Upper lobe of left lung (tissue), 6 donors: ENCODE measurements around the gene ENOX1. TPM values are rescaled to one million over a fixed set of nuclear protein-coding genes. Genes with fewer than 3 reads are reported as not detected.
A peak's percentile ranks its signal among the peaks of the same experiment; 100 is the strongest.

ENCODE experiments used
- ATAC-seq, 2 donors: fragments of 200-7000 bp; cut with Tn5 transposase; one replicate each; pipeline ENCODE4 v1.9.1; 2022; ENCODE audit warnings: mild to moderate bottlenecking in 2 of 2, moderate library complexity in 2 of 2; ENCODE audit not compliant: low FRiP score in 2 of 2
- DNase-seq, 2 donors: peaks; one replicate each; pipeline ENCODE4 v3.0.0-alpha.2; 2019 to 2020
- H3K27ac ChIP-seq, 4 donors: fragments of 200-600 bp; sonication (generic); one replicate each; pipeline ENCODE4 v1.5.1; 2016 to 2019
- H3K27me3 ChIP-seq, 4 donors: fragments of 200-600 bp; sonication (generic); one replicate each; pipeline ENCODE4 v1.5.1; 2017 to 2019
- H3K36me3 ChIP-seq, 4 donors: fragments of 200-600 bp; sonication (generic); one replicate each; pipeline ENCODE4 v1.5.1; 2016 to 2019
- H3K4me1 ChIP-seq, 4 donors: fragments of 200-600 bp; sonication (generic); one replicate each; pipeline ENCODE4 v1.5.1; 2018 to 2019
- H3K4me3 ChIP-seq, 4 donors: fragments of 200-600 bp; sonication (generic); one replicate each; pipeline ENCODE4 v1.5.1; 2017 to 2019; ENCODE audit warnings: mild to moderate bottlenecking in 2 of 4, moderate library complexity in 1 of 4
- H3K9me3 ChIP-seq, 4 donors: fragments of 200-600 bp; sonication (generic); one replicate each; pipeline ENCODE4 v1.5.1; 2018 to 2019
- EP300 ChIP-seq, 4 donors: sonication (generic); formaldehyde crosslinking; IDR thresholded peaks; one replicate each; pipeline ENCODE4 v1.5.1; 2017; ENCODE audit warnings: antibody characterized with exemption in 4 of 4, control low read depth in 2 of 4
- POLR2A ChIP-seq, 4 donors: fragments of 450-650 bp; IDR thresholded peaks; one replicate each; pipeline ENCODE4 v1.5.1; 2016 to 2017; ENCODE audit warnings: antibody characterized with exemption in 4 of 4, mild to moderate bottlenecking in 2 of 4
- POLR2AphosphoS5 ChIP-seq, 2 donors: sonication (generic); formaldehyde crosslinking; IDR thresholded peaks; one replicate each; pipeline ENCODE4 v1.5.1; 2017; ENCODE audit warnings: antibody characterized with exemption in 2 of 2
- WGBS, 2 donors: methylation state at CpG; one replicate each; pipeline ENCODE4 v1.1.5; 2017 to 2018; 5-methylcytosine and 5-hydroxymethylcytosine counted together
- total RNA-seq, 6 donors: library from RNA; depleted of rRNA in 4 of 6; stranded (reverse); fragments of >200 nt in 4 of 6; gene quantifications; one replicate each; pipeline versions ENCODE4 v1.1.0 to v1.2.1, GENCODE V29; 2016 to 2021
- TF ChIP-seq, protein P1 (sequence below), 6 experiments: fragments of 450-650 bp in 4 of 6; fragments of 200-600 bp in 2 of 6; sonication (generic) in 2 of 6; IDR thresholded peaks; one replicate each; pipeline ENCODE4 v1.5.1; 2016 to 2019; ENCODE audit warnings: antibody characterized with exemption in 6 of 6
- donor health status: DM: no; HTN: no; CAD: no; lungs with moderate emphysema.
- donor health status: DM: no; HTN: yes; CAD: no; lungs with severe emphysema.

Gene ENOX1
- total RNA-seq, 6 donors from 2014 or later, result 0.20 to 1.0 (median 0.46) TPM; not detected in 2

DNA sequence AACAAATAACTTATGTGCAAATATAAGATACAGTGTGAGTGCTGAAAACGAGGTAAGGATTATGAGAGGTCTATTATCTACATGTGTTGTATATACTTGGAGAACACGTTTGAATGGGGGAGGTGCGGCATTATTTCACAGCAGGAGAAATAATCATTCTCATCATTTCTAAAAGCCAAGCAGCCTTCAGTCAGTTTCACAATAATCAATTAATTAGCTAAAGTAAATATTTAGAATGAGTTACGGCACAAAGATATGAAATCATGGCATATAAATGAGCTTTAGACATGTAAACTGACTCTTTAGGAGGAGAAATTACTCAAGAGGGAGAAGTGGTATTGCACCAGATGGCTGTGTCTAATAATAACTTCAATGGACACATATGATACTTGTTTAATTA is 396.8 kb downstream of the ENOX1 start:
- Histone ChIP-seq H3K27me3 (no peaks in the 10 kb centered on the region), H3K9me3 (no peaks in the 10 kb centered on the region), H3K36me3 (no peaks in the 10 kb centered on the region), H3K4me3 (no peak overlapping the region), H3K4me1 (peaks cover 0 to 5% (median 0%) of the 10 kb centered on the region in 4 donors), H3K27ac (no peak overlapping the region)
- DNase-seq (no peak), ATAC-seq (no peak)
- TF ChIP-seq POLR2AphosphoS5 (IDR thresholded peaks at IDR 0.05), result no peak
- TF ChIP-seq, protein P1, sequence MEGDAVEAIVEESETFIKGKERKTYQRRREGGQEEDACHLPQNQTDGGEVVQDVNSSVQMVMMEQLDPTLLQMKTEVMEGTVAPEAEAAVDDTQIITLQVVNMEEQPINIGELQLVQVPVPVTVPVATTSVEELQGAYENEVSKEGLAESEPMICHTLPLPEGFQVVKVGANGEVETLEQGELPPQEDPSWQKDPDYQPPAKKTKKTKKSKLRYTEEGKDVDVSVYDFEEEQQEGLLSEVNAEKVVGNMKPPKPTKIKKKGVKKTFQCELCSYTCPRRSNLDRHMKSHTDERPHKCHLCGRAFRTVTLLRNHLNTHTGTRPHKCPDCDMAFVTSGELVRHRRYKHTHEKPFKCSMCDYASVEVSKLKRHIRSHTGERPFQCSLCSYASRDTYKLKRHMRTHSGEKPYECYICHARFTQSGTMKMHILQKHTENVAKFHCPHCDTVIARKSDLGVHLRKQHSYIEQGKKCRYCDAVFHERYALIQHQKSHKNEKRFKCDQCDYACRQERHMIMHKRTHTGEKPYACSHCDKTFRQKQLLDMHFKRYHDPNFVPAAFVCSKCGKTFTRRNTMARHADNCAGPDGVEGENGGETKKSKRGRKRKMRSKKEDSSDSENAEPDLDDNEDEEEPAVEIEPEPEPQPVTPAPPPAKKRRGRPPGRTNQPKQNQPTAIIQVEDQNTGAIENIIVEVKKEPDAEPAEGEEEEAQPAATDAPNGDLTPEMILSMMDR (IDR thresholded peaks at IDR 0.05), result no peak
- TF ChIP-seq EP300 (IDR thresholded peaks at IDR 0.05), result no peak
- no peak for TF ChIP-seq POLR2A (IDR thresholded peaks at IDR 0.05)
- WGBS, 2 donors, result 47 to 51% methylated on average over 4 of the region's 4 CpGs

DNA sequence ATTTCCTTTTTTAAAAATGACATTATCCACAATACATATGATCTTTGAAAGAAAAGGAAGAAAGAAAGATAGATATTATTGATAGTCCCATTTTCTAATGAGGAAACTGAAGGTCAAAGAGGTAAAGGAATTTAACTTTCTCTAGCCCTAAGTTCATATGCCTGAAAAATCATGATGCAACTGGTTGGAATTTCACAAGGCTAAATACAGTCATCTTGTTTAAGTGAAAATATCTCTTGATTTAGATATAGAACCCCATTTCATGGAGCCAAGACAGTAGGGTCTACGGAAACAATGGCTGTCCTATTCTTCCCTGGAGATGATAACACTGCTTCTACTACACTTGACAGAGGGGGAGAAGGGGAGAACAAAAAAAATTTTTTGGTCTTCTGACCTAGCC is 397.2 kb downstream of the ENOX1 start:
- Histone ChIP-seq H3K27me3 (no peaks in the 10 kb centered on the region), H3K4me3 (no peak overlapping the region), H3K9me3 (no peaks in the 10 kb centered on the region), H3K36me3 (no peaks in the 10 kb centered on the region), H3K27ac (no peak overlapping the region), H3K4me1 (peaks cover 0 to 5% (median 0%) of the 10 kb centered on the region in 4 donors)
- no peak for ATAC-seq
- 84 to 89% methylated on average over 1 of the region's 1 CpG for WGBS, 2 donors
- DNase-seq, result no peak
- TF ChIP-seq EP300 (IDR thresholded peaks at IDR 0.05) (no peak), POLR2AphosphoS5 (IDR thresholded peaks at IDR 0.05) (no peak), POLR2A (IDR thresholded peaks at IDR 0.05) (no peak)
- TF ChIP-seq, protein P1 (IDR thresholded peaks at IDR 0.05), result no peak

DNA sequence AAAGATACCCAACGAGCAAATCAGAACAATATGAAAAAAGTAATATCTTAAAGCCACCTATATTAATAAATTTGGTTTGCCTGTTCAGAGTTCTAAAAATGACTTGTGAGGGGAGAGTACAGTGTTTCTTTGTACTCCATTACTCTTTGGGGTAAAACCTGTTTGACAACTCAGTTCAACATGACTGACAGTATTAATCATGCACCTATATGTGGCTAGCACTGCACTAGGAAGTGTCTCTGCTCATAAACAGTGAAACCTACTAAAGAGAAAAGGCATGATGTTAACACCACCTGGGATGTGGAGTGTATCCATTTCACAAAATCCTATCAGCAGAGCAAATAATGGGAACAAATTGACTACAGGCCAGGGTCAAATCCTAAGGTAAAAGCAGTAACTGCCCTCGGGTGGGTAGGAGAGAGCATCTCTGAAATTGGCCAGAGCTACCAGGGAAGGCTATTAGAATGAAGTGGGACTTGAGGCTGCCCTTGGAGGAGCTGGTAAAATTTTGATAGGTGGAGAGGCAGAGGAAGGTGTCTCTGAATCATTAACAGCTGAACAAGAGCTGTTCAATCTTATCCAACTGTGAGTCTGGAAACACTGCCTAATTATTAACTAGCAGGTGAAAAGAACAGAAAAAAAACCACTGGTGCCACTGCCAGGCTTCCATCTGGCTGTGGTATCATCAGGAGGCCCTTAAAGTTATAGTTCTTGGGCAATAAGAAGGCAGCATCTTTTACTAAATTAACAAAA is 398.3 kb downstream of the ENOX1 start:
- no peak for DNase-seq
- peak in 1 of 2 donors; percentile 53 for ATAC-seq

DNA sequence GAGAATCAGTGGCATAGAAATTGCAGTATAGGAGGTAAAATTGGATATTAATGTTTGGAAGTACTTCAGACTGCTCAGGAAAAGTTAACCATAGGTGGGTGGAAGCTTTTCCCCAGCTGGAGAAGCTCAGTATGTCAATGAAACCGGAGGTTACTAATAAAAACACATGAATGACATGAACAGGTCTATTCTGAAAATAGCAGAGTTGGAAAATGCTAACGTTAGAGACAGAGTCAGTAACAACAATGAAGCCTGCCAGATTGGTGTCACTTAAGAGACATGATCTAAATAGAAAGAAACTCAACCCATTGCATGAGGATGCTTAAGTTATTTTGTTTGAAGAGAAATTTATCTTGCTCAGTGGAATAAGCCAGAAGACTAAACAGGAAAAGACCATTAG is 398.9 kb downstream of the ENOX1 start:
- H3K9me3 ChIP-seq, result no peaks in the 10 kb centered on the region
- H3K27me3 ChIP-seq, result no peaks in the 10 kb centered on the region
- no peak overlapping the region for H3K27ac ChIP-seq
- no peak for ATAC-seq
- DNase-seq, result no peak
- no peaks in the 10 kb centered on the region for H3K36me3 ChIP-seq
- TF ChIP-seq, protein P1 (IDR thresholded peaks at IDR 0.05), result no peak
- TF ChIP-seq POLR2AphosphoS5 (IDR thresholded peaks at IDR 0.05), result no peak
- no peak for TF ChIP-seq EP300 (IDR thresholded peaks at IDR 0.05)
- no peak for TF ChIP-seq POLR2A (IDR thresholded peaks at IDR 0.05)
- no peak overlapping the region for H3K4me3 ChIP-seq
- H3K4me1 ChIP-seq, result peaks cover 0 to 5% (median 0%) of the 10 kb centered on the region in 4 donors
- WGBS, 2 donors, result 42 to 48% methylated on average over 2 of the region's 2 CpGs

More for the DNA sequence above, 398.3 kb downstream of the ENOX1 start:
- 30 to 33% methylated on average over 2 of the region's 2 CpGs for WGBS, 2 donors
- no peak overlapping the region for H3K4me3 ChIP-seq
- no peaks in the 10 kb centered on the region for H3K9me3 ChIP-seq
- H3K27me3 ChIP-seq, result no peaks in the 10 kb centered on the region
- no peak overlapping the region for H3K27ac ChIP-seq
- peaks cover 0 to 5% (median 0%) of the 10 kb centered on the region in 4 donors for H3K4me1 ChIP-seq
- H3K36me3 ChIP-seq, result no peaks in the 10 kb centered on the region
- TF ChIP-seq EP300 (IDR thresholded peaks at IDR 0.05), result no peak

DNA sequence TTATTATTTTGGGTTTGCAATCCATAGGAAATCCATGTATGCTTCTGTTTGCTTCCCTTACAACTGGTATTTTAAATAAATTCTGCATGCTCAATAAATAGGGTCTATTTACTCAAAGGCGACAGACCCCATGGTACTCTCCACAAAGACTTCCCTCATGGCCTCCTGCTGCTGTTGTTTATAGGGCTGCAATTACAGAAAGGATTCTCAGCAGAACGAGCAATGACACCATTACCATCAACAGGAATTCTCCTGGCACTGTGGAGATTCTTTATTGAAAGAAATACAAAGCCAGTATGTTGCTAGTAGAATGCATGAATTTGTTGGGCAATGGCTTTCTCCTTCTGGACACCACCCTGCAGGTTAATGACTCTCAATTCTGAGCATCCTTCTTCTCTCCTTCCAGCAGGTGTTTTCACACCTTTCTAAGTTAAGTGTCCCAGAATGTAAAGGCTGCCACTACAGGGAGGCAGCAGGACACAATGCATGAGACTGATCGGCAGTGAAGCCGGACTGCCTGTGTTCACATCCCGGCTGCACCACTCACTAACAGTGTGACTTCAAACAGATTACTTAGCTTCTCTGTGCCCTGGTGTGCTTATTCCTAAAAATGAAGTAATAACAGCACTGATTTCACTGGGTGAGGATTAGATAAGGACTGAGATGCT is 403.1 kb downstream of the ENOX1 start:
- no peak for DNase-seq
- Histone ChIP-seq H3K4me1 (no peaks in the 10 kb centered on the region), H3K36me3 (no peaks in the 10 kb centered on the region), H3K9me3 (no peaks in the 10 kb centered on the region), H3K4me3 (no peak overlapping the region), H3K27ac (no peak overlapping the region), H3K27me3 (no peaks in the 10 kb centered on the region)
- no peak for ATAC-seq
- 82 to 85% methylated on average over 5 of the region's 5 CpGs for WGBS, 2 donors
- TF ChIP-seq POLR2A (IDR thresholded peaks at IDR 0.05) (no peak), EP300 (IDR thresholded peaks at IDR 0.05) (no peak), POLR2AphosphoS5 (IDR thresholded peaks at IDR 0.05) (no peak)
- TF ChIP-seq, protein P1 (IDR thresholded peaks at IDR 0.05), result no peak
